ENCODE measurements around the gene PPDPF. TPM values are rescaled to one million over a fixed set of nuclear protein-coding genes. Genes with fewer than 3 reads are reported as not detected.

Gene PPDPF
- total RNA-seq, 1 experiment from 2014 or later, result 149 TPM

GRCh38 chr20:63471002-63471716 lies 49.4 kb upstream of the PPDPF start:
- H3K79me1 ChIP-seq (ENCODE audit: insufficient read depth, low read depth, low read length, poor library complexity, severe bottlenecking), result no peaks in the 10 kb centered on the region
- peak overlapping the region; percentile 70 to 81 for H3K4me3 Mint-ChIP-seq
- H2BK120ac ChIP-seq (ENCODE audit: low read depth, low read length, poor library complexity, severe bottlenecking), result no peak overlapping the region
- no peak overlapping the region for H3K27ac ChIP-seq (ENCODE audit: insufficient read length, low read depth, low read length)
- DNase-seq, result no peak
- no peaks in the 10 kb centered on the region for H3K23me2 ChIP-seq (ENCODE audit: insufficient read length, low read depth, low read length, poor library complexity, severe bottlenecking)
- no peak overlapping the region for H2BK15ac ChIP-seq (ENCODE audit: low read depth, low read length)
- H4K91ac ChIP-seq (ENCODE audit: insufficient read length, low read depth, low read length), result no peak overlapping the region
- H3K36me3 Mint-ChIP-seq (ENCODE audit: insufficient read depth in 1 of 3, low read depth in 3 of 3), result 0 out of 7 replicates have a peak, but pooled peaks cover 0 to 5% (median 0%) of the 10 kb centered on the region in 3 experiments
- WGBS (ENCODE audit: extremely low coverage, insufficient read length, low lambda C conversion rate), result no CpG with 5 or more reads among the region's 46 CpGs
- H3K27me3 Mint-ChIP-seq (ENCODE audit: low read depth), result peaks cover 31% of the 10 kb centered on the region
- no peaks in the 10 kb centered on the region for H3K9me3 ChIP-seq (ENCODE audit: control insufficient read depth, low read depth, low read length)
- no peak overlapping the region for H4K5ac ChIP-seq (ENCODE audit: insufficient read length, low read depth, low read length)
- H3K23ac ChIP-seq (ENCODE audit: insufficient read length, low read depth, low read length), result no peak overlapping the region
- no peak overlapping the region for H2BK12ac ChIP-seq (ENCODE audit: insufficient read length, low read depth, low read length)
- H3K4me2 ChIP-seq (ENCODE audit: insufficient read depth, insufficient read length, low read length), result peak overlapping the region; percentile 25
- H2AK5ac ChIP-seq (ENCODE audit: insufficient read length, low read length), result no peak overlapping the region
- H3K56ac ChIP-seq (ENCODE audit: insufficient read length, low read depth, low read length), result no peak overlapping the region
- no peak for TF ChIP-seq CTCF (conservative IDR thresholded peaks at IDR 0.05)
- H3K4ac ChIP-seq (ENCODE audit: low read depth, low read length), result no peak overlapping the region
- no peak overlapping the region for H4K8ac ChIP-seq (replicated peaks; ENCODE audit: insufficient read length, low read depth, low read length)
- H3K79me2 ChIP-seq (ENCODE audit: insufficient read depth, low read length), result peaks cover 6% of the 10 kb centered on the region; the same call in 1 of the 2 replicates
- no peak overlapping the region for H2BK5ac ChIP-seq (ENCODE audit: insufficient read length, low read length)
- peaks cover 17 to 29% of the 10 kb centered on the region in 2 experiments for H3K4me1 Mint-ChIP-seq
- H2AFZ ChIP-seq (ENCODE audit: low read length), result no peak overlapping the region
- no peak overlapping the region for H3K27ac Mint-ChIP-seq
- H3K9ac ChIP-seq (ENCODE audit: extremely low read depth, insufficient read length, low read length), result no peak overlapping the region
- H3T11ph ChIP-seq (ENCODE audit: low read length), result no peak overlapping the region
- no peaks in the 10 kb centered on the region for H3K27me3 ChIP-seq (ENCODE audit: insufficient read depth, low read length)
- H3K14ac ChIP-seq (ENCODE audit: insufficient read depth, low read length), result peak overlapping the region; percentile 36; the same call in 1 of the 2 replicates
- no peak overlapping the region for H3K18ac ChIP-seq (ENCODE audit: insufficient read length, low read depth, low read length)
- H3K4me1 ChIP-seq (ENCODE audit: insufficient read depth, low read length), result no peaks in the 10 kb centered on the region
- H4K20me1 ChIP-seq (ENCODE audit: control insufficient read depth, insufficient read depth, insufficient read length), result no peaks in the 10 kb centered on the region
- no peaks in the 10 kb centered on the region; a peak in 1 of 5 replicates for H3K9me3 Mint-ChIP-seq
- H2BK20ac ChIP-seq (ENCODE audit: low read depth, low read length, poor library complexity, severe bottlenecking), result no peak overlapping the region
